ENCODE data around the gene APBB3.

DNA sequence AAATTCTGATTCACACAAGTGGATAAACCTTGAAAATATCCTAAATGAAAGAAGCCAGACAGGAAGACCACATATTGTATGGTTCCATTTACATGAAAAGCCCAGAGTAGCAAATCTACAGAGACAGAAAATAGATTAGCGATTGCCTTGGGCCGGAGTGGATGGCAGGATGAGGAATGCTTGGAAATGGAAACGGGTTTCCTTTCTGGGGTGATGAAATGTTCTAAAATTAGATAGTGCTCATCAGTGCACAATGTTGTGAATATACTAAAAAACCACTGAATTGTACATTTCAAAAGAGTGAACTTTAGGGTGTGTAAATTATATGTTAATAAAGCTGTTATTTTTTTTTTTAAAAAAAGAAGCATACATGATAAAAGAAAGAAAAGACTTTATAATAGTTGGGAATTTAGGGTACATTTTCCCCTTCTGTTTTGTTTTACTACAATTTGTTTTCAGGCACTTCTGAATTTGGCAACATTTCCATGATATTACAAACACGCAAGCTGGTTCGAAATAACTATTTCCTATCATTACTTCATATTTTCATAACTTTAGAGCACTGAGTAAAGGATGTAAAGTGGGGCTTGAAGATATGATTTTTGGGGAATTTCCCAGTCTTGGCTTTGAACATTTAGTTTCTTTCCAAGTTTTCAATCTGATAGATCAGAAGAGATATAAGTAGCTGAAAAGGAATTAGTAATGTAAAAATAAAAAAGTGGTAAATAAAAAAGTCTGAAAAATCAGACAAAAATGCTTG is 24.1 kb upstream of the APBB3 start:
- no peak for TF ChIP-seq BHLHE40 (IDR thresholded peaks at IDR 0.05; ENCODE audit: borderline replicate concordance)
- no peak for TF ChIP-seq FOXM1 (IDR thresholded peaks at IDR 0.05; ENCODE audit: borderline replicate concordance)
- TF ChIP-seq SP1 (IDR thresholded peaks at IDR 0.05) = no peak
- TF ChIP-seq CTBP1 (IDR thresholded peaks at IDR 0.05; ENCODE audit: borderline replicate concordance) = no peak
- TF ChIP-seq TARDBP (IDR thresholded peaks at IDR 0.05) = no peak
- TF ChIP-seq NFRKB (IDR thresholded peaks at IDR 0.05) = no peak
- TF ChIP-seq ELF4 (IDR thresholded peaks at IDR 0.05) = no peak
- TF ChIP-seq, protein P1, sequence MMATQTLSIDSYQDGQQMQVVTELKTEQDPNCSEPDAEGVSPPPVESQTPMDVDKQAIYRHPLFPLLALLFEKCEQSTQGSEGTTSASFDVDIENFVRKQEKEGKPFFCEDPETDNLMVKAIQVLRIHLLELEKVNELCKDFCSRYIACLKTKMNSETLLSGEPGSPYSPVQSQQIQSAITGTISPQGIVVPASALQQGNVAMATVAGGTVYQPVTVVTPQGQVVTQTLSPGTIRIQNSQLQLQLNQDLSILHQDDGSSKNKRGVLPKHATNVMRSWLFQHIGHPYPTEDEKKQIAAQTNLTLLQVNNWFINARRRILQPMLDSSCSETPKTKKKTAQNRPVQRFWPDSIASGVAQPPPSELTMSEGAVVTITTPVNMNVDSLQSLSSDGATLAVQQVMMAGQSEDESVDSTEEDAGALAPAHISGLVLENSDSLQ (IDR thresholded peaks at IDR 0.05) = no peak
- no peak for TF ChIP-seq SUZ12 (IDR thresholded peaks at IDR 0.05)
- no peak for TF ChIP-seq FOXA1 (IDR thresholded peaks at IDR 0.05)
- TF ChIP-seq ZNF384 (IDR thresholded peaks at IDR 0.05) = no peak
